ENCODE data around the gene PTPRN.
"Not testable (repeated sequence)": the region's sequence is repeated elsewhere in the genome, so short reads cannot be mapped to it uniquely, and the experiment has no call there.

Gene PTPRN

DNA sequence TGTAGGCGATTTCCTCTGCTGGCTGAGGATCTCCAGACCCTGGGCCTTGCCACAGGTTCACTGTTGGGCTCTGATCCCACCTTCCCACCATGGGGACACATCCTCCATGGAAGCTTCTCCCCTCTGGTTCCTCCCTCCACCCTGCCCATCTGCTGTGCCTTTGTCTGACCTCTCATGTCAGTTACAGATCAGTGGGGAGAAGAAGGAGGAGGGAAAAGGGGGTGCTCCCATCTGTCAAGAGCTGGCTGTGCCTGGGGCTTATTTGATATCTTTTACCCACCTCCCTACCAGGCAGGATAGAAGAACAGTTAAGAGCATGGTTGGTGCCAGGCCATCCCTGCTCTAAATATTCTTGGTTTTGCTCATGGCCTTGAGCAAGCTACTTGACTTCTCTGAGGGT, 42.3 kb downstream of the PTPRN start:
- no peak for DNase-seq

DNA sequence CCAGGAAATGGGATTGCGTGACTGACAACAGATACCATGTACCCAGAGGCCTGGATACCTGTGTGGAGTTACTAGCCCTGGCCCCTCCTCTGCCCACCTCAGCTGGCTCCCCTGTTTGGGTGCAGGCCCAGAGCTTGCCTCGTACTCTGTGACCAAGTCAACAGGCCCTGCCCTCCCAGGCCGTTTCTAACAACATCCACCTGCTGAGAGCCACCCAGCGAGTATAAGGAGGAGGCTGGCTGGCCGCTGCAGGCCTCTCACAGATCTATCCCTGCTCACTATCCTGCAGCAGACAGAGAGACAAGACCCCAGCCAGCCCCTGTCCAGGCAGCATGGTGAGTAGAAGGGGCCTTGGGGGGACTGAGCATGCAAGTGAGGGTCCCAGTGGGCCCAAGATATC, 43.0 kb downstream of the PTPRN start:
- no peak for DNase-seq

DNA sequence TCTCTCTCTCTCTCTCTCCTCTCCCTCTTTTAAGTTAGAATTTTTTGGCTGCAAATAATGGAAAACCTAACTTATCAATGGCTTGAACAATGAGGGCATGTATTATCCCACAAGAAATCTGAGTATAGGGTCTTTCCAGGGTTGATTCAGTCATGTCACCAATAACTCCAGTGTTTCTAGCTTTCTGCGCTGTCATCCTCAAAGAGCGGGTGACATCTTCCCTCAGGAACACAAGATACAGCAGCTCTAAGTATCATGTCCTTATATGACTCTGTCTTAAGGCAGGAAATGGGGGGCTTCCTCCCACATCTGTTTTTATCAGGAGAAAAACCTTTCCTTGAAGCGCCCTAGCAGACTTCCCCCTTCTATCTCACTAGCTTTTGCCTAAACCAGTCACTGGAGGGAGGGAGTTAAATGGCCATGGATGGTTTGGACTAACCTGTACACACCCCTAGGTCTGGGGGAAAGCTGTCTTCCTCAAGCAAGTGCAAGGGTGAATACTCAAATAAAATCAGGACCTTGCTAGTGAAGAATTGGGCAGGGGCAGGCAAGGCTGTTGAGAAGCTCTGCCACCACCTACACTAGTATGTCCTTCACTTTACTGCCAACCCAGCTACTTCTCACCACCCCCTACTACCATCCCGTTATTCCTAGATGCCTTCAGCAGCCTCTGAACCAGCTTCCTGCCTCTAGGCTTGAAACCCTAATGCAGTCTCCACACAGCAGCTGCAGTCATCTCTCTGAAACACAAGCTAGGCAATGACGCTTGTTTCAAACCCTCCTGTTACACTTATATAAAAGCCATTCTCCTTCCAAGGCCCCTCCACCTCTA, 48.0 kb downstream of the PTPRN start:
- DNase-seq = peak; percentile 36

DNA sequence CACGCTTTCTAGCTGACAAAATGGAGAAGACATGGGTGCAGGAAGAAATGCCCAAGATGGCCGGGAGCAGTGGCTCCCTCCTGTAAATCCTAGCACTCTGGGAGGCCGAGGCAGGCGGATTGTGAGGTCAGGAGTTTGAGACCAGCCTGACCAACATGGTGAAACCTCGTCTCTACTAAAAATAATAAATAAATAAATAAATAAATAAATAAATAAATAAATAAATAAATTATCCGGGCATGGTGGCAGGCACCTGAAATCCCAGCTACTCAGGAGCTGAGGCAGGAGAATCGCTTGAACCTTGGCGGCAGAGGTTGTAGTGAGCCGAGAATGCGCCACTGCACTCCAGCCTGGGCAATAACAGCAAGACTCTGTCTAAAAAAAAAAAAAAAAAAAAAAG, 50.3 kb downstream of the PTPRN start:
- not testable (repeated sequence) for DNase-seq

DNA sequence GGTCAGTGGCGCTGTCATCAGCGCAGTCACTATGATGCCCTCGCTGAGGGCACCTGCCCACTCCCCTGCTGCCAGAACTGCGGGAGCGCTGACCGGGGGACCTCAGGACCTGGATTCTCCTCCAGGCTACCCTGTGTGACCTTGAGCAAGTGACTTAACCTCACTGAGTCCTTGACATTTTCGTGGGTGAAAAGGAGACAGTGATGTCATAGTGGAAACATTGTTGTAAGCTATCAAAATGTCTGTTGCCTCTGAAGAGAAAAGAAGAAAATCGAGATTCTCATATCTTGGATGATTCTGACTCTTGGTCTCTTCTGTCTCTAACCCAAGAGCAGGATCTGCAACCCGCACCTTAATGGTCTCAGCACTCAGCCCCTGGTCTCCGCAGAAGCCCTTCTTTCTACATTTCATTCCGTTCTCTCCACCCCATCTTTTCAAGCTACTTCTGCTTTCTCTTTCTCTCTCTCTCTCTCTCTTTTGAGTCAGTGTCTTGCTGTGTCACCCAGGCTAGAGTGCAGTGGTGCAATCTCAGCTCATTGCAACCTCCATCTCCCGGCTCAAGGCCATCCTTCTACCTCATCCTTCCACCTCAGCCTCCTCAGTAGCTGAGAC, 54.5 kb downstream of the PTPRN start:
- DNase-seq = peak; percentile 68

DNA sequence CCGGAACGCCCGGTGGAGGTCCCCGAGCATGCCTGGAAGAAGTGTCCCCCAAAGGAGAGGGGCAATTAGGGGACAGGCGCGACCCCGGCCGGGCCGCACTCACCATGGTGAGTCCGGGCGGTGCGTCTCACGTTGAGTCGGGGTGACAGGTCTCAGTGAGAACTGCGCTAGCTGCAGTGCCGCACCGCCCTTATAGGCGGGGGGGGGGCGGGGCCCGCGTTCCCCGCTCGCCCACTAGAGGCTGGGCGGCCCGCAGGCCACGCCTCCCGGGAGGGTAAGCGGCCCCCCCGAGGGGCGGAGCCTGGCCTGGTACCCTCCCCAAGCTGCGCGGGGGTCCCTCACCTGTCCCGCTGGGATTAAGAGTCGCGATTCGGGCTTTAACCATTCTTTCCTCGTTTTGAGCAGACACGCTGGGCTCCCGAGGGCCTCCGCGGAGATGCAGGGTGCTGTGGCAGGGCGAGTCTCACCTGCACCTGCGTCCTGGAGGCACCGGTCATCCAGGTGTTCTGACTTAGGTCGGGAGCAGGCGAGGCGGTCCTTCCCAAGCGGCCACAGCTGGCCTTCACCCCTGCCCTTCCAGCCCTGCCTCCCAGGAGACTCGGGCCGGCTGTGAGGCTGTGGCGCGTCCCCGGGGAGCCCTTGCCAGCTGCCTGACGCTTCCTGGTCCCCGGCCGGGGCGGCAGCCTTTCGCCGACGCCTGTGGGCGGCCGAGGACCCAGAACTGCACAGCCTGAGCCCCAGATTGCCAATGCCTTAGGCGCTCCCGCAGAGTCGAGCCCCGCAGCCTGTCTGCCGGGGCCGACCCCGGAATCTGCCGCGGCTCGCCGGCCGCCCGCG, 55.2 kb downstream of the PTPRN start, which contains the start of gene TUBA4A:
TUBA4A (minus strand) TSS at position 166 of the 837 bp plus-strand sequence; CDS start at position 106, 60 bp downstream.
- DNase-seq = peak; percentile 85

DNA sequence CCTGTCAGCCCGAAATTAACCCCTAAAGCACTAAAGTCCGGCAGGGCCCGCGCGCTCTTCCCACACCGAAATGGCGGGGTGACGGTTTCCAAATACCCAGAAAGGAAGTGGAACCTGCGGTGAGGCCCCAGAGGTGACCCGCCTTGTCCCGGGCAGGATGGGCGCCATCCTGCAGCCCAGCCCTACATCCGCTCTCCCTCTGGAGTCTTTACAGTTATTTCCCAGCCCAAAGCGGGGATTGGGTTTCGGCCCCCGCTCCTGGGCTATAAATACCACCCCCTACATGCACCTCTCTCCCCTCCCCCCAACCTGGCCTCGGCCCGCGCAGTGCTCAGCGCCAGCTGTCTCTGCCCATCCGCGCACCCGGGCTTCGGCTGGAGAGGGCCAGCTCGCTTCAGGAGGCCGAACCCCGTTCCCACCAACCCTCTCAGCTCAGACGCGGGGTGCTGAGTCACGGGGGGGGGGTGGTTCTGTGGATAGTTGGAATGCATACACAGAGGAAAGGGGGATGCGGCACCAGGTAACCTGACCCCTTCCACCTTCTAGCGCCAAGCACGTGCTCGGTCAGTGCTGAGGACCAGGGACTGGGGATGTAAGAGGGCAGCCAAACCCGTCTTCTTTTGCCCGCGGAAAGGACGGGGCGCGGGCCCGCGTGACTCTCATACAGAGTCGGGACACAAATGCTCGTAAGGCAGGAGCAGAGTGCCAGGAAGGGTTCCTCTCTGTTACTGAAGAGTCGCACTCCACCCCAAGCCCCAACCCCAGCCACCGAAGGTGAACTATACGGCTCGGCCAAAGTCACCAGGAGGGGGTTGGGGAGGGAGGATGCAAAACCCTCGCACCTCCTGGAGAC, 56.1 kb downstream of the PTPRN start, which contains the start of gene TUBA4B:
TUBA4B (plus strand) TSS at position 344 of the 853 bp plus-strand sequence; CDS start at position 509, 165 bp downstream.
- DNase-seq = peak; percentile 59

DNA sequence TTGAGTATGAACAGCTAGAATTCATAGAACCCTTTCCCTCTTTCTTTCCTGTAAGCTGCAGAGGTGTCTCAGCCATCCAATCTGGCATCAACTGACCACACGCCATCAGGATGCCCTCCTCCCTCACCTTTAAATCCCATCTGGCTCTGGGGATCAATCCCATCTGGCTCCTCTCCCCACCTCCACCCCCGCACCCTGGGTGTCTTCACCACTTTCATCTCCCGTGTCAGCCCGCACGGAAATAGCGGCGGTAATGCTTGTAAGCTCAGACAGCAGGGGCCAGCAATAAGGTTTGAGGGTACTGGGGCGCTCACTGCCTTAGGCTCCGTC, 56.7 kb downstream of the PTPRN start:
- no peak for DNase-seq

DNA sequence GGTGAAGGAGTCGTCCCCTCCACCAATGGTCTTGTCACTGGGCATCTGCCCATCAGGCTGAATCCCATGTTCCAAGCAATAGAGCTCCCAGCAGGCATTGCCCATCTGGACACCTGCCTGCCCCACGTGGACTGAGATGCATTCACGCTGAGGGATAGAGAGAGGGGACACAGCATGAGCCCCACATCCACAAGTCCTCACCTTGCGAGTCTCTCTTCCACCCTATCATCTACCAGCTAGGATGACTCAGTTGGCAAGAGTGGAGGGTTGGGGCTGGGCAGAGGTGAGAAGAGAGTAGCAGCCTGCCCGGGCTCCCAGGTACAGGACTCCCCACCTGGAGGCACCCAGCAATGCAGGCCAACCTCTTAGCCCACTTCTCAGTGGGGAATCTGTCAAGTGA, 57.1 kb downstream of the PTPRN start:
- DNase-seq = no peak

DNA sequence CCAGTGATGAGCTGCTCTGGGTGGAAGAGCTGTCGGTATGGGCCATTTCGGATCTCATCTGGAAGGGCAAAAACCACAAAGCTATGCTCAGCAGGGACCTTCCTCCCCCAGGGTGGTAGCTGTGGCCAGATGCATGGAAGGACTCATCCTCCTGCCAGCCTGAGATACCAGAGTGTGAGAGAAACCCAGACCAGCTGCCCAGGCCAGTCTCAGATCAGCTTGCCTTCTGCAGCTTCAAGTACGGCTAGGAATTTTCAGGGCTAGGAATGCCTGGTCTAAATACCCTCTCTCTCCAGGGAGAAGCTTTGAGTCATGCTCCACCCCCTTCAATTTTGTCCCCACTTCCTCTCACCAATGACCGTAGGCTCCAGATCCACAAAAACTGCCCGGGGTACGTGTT, 57.5 kb downstream of the PTPRN start:
- DNase-seq = no peak

DNA sequence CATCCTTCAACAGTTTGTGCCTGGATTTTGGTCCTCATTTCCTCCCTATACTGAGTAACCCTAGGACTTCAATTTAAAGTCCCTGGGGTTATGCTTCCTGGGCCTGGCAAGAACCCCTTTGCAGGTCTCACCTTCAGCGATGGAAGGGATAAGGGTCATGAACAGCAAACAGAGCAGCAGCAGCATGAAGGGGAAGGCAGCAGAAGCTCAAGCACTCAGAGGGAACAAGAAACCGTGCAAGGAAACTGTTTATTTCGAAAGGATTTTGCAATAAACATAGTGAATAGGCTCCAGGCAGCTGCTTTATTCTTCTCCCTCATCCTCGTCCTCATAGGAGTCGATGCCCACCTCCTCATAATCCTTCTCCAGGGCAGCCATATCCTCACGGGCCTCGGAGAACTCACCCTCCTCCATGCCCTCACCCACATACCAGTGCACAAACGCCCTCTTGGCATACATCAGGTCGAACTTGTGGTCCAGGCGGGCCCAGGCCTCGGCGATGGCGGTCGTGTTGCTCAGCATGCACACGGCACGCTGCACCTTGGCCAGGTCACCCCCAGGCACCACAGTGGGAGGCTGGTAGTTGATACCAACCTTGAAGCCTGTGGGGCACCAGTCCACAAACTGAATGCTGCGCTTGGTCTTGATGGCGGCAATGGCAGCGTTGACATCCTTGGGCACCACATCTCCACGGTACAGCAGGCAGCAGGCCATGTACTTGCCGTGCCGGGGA, 59.0 kb downstream of the PTPRN start:
- no peak for DNase-seq

DNA sequence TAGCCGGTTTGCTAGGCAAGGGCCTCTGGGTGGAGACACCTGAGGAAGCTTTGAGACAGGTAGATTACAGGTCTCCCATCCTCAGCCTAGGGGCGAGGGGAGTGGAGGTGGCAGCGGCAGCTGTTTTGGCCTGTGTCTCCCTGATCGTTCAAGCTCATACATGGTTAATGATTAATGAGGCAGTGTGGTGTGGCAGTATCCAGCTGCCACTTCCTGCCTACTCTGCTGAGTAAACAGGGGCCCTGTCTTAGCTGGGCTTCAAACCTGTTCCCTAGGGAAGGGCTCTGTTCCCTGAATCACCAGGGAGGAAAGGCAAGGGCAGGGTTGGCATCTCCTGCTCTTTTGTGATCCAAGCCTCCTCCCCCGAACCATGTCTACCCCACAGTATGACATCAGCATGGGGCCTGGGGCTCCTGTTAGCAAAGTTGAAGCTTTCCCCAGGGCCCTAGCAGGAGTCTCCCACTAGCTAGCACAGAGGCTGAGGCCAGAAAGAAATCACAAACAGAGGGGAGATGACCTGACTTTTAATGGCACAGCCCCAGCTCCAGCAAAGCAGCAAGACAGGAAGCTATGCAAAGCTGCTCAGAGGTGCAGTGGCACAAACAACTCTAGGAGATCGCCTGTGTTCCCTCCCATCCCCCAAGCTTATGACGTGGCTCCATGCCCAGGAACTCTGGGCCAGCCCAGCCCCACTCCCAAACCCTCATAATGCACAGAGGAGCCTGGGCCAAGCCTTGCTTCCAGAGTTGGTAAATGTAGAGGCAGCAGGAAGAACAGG, 59.8 kb downstream of the PTPRN start:
- peak; percentile 69 for DNase-seq

DNA sequence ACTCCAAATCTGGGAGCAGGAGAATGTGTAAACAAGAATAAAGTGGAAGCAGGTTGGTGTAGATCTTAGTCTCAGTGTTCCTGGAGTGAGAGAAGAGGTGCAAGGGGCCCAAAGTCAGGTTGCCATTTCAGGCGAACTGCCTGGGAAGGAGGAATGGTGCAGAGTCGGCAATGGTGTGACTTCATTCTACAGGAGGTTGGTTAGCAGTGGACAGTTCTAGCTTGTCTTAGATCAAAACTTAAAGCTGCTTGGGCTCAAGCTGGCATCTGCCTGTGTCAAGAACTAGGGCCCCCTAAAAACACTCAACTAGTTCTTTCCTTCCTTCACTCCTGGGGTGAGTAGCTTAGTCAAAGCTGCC, 60.4 kb downstream of the PTPRN start:
- DNase-seq = no peak

DNA sequence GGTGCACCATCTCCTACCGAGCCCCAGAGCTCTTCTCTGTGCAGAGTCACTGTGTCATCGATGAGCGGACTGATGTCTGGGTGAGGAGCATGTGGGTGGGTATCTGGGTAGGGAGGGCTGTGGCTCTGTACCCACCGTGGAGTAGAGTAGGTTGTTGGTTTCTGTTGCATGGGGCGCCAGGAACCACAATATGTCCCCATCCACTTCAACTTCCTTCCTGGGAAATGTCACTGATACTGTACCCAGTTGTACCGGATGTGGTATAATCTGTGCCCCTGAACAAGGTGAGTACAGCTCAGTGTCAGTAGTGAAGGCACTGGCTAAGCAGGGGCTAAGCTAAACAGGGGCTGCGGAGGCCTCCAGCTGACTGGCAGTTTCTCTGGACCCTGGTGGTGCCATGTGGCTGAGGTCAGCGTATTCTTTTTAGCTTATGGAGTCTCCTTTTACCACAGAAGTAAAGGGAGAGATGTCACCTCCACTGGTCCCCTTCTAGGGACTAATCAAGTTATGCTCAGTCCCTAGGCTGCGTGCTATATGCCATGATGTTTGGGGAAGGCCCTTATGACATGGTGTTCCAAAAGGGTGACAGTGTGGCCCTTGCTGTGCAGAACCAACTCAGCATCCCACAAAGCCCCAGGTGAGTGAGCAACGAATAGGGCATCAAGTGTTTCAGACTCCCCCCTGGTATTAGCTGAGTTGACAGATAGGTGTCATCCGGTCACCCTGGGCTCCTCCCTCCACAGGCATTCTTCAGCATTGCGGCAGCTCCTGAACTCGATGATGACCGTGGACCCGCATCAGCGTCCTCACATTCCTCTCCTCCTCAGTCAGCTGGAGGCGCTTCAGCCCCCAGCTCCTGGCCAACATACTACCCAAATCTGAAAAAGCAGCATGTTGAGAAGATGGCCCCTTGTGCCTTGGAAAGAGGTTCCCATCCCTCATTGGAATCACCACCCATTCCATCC, 61.2 kb downstream of the PTPRN start:
- no peak for DNase-seq

DNA sequence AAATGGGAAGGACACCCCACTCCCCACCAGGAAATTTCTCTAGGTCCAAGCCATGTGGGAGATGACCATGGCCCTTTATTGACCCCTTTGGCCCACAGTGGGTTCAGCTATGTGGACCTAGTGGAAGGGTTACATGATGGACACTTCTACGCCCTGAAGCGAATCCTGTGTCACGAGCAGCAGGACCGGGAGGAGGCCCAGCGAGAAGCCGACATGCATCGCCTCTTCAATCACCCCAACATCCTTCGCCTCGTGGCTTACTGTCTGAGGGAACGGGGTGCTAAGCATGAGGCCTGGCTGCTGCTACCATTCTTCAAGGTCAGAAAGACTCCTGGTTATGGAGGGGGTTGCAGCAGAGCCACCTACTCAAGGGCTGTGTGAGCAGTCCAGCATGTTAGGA, 62.6 kb downstream of the PTPRN start:
- no peak for DNase-seq

DNA sequence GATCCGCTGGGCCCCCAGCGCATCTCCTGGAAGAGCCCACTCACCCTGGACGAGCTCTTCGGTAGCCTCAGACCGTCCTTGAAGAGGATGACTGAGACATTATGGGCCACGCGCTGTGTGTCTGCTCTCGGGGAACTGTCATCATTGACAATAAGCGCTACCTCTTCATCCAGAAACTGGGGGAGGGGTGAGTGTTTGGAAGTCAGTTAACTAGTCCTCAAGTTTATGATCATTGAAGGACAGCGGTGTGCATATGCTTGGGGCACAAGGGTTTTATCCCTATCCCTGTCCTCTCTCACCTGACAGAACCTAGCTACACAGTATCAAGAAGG, 63.3 kb downstream of the PTPRN start:
- DNase-seq = no peak

DNA sequence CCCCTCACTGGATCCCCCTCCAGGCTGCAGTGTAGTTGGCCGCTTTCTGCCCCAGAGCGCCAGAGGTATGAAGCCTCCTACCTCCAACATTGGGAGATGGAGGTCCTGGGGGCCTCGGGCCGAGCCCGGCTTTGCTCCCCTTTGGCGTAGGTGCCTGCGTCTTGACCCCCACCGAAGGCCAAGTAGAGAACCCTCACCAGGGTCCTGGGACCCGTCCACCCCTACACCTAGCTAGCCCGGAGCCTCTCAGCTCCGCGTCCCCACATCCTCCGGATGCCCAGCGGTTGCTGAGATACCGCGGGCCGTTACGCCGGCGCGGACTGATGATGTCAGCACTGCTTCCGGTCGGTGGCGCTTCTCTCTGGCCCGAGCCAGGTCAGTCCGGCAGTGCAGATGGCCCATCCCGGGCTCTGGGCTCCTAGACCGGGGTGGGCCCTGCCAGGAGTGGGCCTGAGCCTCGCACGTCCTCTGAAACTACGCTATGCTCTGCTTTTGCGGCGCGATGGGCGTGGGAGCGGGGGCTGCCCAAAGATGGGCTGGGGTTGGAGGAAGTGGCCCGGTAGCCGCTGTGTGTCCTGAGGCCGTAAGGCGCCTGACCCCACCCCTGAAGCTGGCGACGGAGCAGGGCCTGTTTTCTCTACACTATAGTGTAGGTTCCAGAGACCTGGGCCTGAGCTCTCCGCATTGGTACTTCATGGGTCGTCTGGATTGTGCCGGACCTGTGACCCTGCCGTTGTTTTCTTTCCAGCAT, 63.9 kb downstream of the PTPRN start, which contains the start of the genes GLB1L and STK16:
GLB1L (minus strand) TSS at position 297 of the 751 bp plus-strand sequence. CDS start 1,871 bp downstream, outside the sequence.
STK16 (plus strand) TSS at position 332 of the 751 bp plus-strand sequence. CDS start 521 bp downstream, outside the sequence.
- DNase-seq = peak; percentile 95

DNA sequence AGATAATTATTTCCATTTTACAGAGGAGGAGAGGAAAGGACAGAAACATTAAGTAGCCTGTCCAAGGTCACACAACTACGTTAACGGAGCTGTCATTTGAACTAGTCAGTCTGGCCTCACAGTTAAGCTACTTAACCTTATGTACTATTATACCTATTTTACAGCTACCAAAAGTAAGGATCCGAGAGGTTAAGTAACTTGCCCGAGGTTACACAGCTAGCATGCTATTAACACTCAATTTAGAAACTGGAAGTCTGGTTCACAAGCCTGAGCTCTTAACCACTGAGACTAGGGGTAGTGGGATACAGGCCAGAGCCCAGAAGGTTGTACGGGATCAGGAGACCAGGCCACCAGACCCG, 64.4 kb downstream of the PTPRN start:
- DNase-seq = no peak

DNA sequence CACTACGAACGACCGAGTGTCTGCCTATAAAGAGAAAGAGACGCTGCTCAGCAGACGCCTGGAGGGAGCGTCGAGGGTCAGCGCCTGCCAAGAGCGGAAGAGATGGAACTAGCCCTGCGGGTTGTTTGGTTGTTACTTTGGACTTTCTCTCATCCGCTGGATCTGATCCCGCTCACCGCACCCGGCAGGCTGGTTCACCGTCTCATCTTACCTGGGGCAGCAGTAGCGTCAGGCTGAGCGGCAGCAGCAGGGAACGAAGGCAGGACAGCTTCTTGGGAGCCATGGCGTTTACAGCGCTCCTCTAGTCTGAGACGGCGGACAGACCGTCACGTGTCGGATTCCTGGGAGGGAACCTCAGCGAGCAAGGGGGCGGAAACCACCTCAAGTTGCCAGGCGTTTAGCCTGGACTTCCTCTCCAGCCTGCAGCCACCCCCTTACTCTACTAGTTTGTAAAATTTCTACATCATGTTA, 65.9 kb downstream of the PTPRN start:
- no peak for DNase-seq
